HG02938 (cell line): ENCODE results near the gene PCDHGA11.
"Not testable (repeated sequence)": the region's sequence is repeated elsewhere in the genome, so short reads cannot be mapped to it uniquely, and the experiment has no call there.

Experiments used
- ATAC-seq: cut with Tn5 transposase; IDR thresholded peaks from one replicate; pipeline ENCODE4 v1.9.1; 2021; ENCODE audit warnings: mild to moderate bottlenecking, moderate library complexity; ENCODE audit not compliant: unreplicated experiment

PCDHGA11 gene

DNA sequence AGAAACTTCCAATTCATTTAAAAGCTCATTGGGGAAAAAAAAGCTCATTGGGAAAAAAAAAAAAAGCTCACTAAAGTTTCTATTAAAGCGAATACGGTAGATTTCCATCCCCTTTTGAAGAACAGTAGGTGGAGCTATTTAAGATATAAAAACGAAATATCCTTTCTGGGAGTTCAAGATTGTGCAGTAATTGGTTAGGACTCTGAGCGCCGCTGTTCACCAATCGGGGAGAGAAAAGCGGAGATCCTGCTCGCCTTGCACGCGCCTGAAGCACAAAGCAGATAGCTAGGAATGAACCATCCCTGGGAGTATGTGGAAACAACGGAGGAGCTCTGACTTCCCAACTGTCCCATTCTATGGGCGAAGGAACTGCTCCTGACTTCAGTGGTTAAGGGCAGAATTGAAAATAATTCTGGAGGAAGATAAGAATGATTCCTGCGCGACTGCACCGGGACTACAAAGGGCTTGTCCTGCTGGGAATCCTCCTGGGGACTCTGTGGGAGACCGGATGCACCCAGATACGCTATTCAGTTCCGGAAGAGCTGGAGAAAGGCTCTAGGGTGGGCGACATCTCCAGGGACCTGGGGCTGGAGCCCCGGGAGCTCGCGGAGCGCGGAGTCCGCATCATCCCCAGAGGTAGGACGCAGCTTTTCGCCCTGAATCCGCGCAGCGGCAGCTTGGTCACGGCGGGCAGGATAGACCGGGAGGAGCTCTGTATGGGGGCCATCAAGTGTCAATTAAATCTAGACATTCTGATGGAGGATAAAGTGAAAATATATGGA is 9.7 kb downstream of the PCDHGA11 start, which contains the start of gene PCDHGA12:
Gene PCDHGA12, plus strand, starts transcription at position 176 of the 782 bp plus-strand sequence. Its CDS starts 253 bp downstream, at position 429.
- peak; percentile 89 for ATAC-seq

- ATAC-seq: peak; percentile 51
Measured at GRCh38 chr5:141431286-141431685, 10.4 kb downstream of the PCDHGA11 start.

DNA sequence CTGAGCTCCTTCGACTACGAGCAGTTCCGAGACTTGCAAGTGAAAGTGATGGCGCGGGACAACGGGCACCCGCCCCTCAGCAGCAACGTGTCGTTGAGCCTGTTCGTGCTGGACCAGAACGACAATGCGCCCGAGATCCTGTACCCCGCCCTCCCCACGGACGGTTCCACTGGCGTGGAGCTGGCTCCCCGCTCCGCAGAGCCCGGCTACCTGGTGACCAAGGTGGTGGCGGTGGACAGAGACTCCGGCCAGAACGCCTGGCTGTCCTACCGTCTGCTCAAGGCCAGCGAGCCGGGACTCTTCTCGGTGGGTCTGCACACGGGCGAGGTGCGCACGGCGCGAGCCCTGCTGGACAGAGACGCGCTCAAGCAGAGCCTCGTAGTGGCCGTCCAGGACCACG is 11.5 kb downstream of the PCDHGA11 start:
- not testable (repeated sequence) for ATAC-seq

- ATAC-seq: not testable (repeated sequence)
Measured at GRCh38 chr5:141432726-141433125, 11.9 kb downstream of the PCDHGA11 start.

- ATAC-seq: no peak
Measured at GRCh38 chr5:141434006-141434405, 13.2 kb downstream of the PCDHGA11 start.

DNA sequence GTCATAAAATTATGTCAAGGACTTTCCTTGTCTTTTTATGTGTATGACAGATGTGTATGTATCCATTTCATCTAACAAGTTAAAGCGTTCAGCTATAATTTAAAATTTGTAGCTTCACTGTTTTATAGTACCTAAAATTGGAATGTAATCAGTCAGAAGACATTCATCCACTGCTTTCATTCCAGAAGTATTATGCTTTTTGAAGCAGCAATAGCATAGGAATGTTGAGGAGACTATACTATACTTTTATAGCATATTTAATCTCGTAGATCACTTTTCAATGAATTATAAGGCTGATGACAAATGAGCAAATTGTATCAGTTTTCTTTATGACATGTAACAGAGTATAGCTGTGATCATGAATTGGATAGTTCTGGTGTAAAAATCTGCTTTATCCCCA is 16.4 kb downstream of the PCDHGA11 start:
- ATAC-seq: no peak

DNA sequence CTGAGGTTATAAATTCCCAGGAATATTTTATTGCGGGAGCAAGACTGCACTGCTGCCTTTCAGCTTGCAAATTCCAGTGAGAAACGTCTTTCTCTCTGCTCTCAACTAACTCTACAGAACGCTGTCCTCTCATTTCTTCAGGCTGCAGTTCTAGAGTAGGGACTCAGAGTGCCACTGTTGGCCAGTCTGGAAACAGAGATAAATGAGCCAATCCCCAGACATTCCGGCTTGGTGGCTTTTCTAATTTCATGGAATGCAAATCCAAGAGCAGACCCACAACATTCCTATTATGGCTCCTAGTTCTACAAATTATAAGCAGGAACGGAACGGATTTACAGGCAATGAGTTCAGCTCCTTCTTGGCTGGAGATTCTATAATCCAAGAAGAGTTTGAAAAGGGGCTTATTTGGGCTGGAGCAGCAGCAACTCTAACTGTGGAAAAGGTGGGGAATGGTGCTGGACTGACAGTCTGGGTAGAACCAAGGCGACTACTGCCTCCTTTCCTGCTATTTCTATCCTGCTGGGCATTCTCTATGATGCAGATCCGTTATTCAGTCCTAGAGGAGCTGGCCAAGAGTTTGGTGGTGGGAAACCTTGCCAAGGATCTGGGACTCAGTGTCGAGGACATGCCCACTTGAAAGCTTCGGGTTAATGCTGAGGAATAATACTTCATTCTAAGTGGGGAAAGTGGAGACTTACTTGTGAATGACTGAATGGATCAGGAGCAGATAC is 18.7 kb downstream of the PCDHGA11 start:
- ATAC-seq: no peak

DNA sequence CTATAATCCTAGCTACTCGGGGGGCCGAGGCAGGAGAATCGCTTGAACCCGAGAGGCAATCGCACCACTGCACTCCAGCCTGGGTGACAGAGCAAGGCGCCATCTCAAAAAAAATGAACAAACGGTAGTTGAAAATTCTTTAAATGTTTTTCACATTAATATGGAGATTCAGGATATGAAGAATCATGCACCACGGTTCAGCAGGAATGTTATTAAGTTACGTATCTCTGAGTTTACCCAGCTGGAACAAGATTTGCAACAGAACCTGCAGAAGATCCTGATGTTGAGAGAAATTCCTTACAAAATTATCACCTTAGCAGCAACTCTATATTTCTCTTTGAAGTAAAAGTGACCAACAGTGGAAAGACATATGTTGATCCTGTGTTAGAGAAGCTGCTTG is 19.5 kb downstream of the PCDHGA11 start:
- no peak for ATAC-seq

DNA sequence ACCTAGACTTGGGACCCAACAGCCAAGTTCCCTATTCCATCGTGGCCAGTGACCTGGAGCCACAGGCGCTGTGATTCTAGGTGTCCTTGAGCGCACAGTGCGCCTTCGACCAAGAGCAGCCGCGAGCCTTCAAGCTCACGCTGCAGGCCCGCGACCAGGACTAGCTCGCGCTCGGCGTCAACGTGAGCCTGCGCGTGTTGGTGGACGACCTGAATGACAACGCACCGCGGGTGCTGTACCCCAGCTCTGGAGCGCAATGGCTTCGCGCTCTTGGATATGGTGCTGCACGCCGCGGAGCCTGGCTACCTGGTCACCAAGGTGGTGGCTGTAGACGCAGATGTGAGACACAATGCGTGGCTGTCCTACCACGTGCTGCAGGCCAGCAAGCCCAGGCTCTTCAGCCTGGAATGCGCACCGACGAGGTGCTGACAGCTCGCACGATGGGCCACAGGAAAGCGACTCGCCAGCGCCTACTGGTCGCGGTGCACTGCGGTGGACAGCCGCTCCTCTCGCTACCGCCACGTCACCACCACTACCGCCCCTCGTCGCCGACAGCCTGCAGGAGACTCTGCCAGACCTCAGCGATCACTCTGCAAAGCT is 20.8 kb downstream of the PCDHGA11 start:
- no peak for ATAC-seq

DNA sequence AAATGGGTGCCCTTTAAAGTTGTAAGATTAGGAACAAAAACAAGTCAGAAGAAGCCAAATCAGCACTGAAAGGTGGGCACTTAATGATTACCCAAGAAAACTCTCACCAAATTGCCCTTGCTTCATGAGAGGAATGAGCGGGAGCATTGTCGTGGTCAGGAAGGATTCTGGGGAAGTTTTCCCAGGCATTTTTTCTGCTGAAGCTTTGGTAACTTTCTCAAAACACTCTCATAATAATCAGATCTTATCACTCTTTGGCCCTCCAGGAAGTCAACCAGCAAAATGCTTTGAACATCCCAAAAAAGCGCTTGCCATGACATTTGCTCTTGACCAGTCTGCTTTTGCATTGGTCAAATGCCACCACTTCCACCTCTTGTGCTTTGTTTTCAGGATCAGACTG is 44.5 kb downstream of the PCDHGA11 start:
- no peak for ATAC-seq
